H1 (cell line): ENCODE data around the gene CAMTA1. TPM values are rescaled to one million over a fixed set of nuclear protein-coding genes. Genes with fewer than 3 reads are reported as not detected.

ENCODE experiments used
- CTCF ChIA-PET: fragments of 300-600 bp; sonication (Branson Sonifier 250); formaldehyde crosslinking; loops from one replicate; lab custom pipeline; 2021; ENCODE audit not compliant: partially characterized antibody; lab: Charles Lee
- POLR2A ChIA-PET: fragments of 300-600 bp; sonication (Branson Sonifier 250); formaldehyde crosslinking; loops from one replicate; lab custom pipeline; 2021; ENCODE audit warnings: inconsistent platforms; ENCODE audit not compliant: partially characterized antibody; lab: Charles Lee
- DNase-seq, 2 experiments: peaks; one replicate each; pipeline versions ENCODE4 v3.0.0 to v3.0.0-alpha.2; 2010 to 2022; ENCODE audit warnings: low spot score in 2 of 2, low read depth in 1 of 2, mixed read lengths in 1 of 2
- FAIRE-seq: peaks from 2 replicates; lab custom pipeline; 2011; peaks lifted over from hg19 to GRCh38; lab: Jason Lieb, UNC
- H2AFZ ChIP-seq: 2 replicates; pipeline ENCODE4 v1.8.1; 2012; ENCODE audit warnings: low read length, inconsistent platforms
- H2AK5ac ChIP-seq: 2 replicates; pipeline ENCODE4 v1.6.1; 2013; ENCODE audit warnings: low read depth, low read length
- H2BK120ac ChIP-seq: replicated peaks from 2 replicates; pipeline ENCODE3; 2013; ENCODE audit warnings: low read depth, low read length, inconsistent platforms
- H2BK12ac ChIP-seq: 2 replicates; pipeline ENCODE4 v1.6.1; 2013; ENCODE audit warnings: low read depth, low read length
- H2BK15ac ChIP-seq: 2 replicates; pipeline ENCODE4 v1.6.1; 2013; ENCODE audit warnings: low read length
- H2BK20ac ChIP-seq: 2 replicates; pipeline ENCODE4 v1.6.1; 2013; ENCODE audit warnings: low read length
- H2BK5ac ChIP-seq: 2 replicates; pipeline ENCODE4 v1.6.1; 2013; ENCODE audit warnings: low read depth, low read length
- H3K14ac ChIP-seq: 2 replicates; pipeline ENCODE4 v1.6.1; 2013; ENCODE audit warnings: inconsistent platforms; ENCODE audit not compliant: insufficient read length
- H3K18ac ChIP-seq: 2 replicates; pipeline ENCODE4 v1.6.1; 2013; ENCODE audit warnings: low read length; ENCODE audit errors: extremely low read depth
- H3K23ac ChIP-seq: 2 replicates; pipeline ENCODE4 v1.6.1; 2013; ENCODE audit warnings: inconsistent platforms; ENCODE audit not compliant: insufficient read length
- H3K23me2 ChIP-seq: 2 replicates; pipeline ENCODE4 v1.6.1; 2013; ENCODE audit warnings: low read depth, low read length
- H3K27ac ChIP-seq: 2 replicates; pipeline ENCODE4 v1.6.1; 2011; ENCODE audit warnings: low read depth, low read length, inconsistent platforms
- H3K27me3 ChIP-seq, 4 experiments: replicated peaks in 1 of 4; 1 replicate in 1 of 4; 2 replicates in 3 of 4; pipeline versions ENCODE4 v1.6.1 to v1.8.1; 2011 to 2013; ENCODE audit warnings: low read length in 3 of 4, mild to moderate bottlenecking in 3 of 4, inconsistent platforms in 2 of 4, mixed read lengths in 2 of 4, moderate library complexity in 1 of 4; ENCODE audit not compliant: control insufficient read depth in 3 of 4, insufficient read depth in 3 of 4; ENCODE audit errors: extremely low read depth in 1 of 4
- H3K36me3 ChIP-seq, 4 experiments: 2 replicates each; pipeline versions ENCODE4 v1.6.1 to v1.8.1; 2011 to 2013; ENCODE audit warnings: mild to moderate bottlenecking in 4 of 4, low read length in 3 of 4, moderate library complexity in 2 of 4, control low read depth in 1 of 4, inconsistent platforms in 1 of 4; ENCODE audit not compliant: insufficient read depth in 4 of 4, control insufficient read depth in 2 of 4
- H3K4ac ChIP-seq: replicated peaks from 2 replicates; pipeline ENCODE3; 2013; ENCODE audit warnings: low read length, low read depth, mixed read lengths, inconsistent platforms; ENCODE audit not compliant: insufficient read length
- H3K4me1 ChIP-seq, 4 experiments: replicated peaks in 1 of 4; 1 replicate in 1 of 4; 2 replicates in 3 of 4; pipeline versions ENCODE4 v1.6.1 to v1.8.1; 2011 to 2013; ENCODE audit warnings: low read length in 3 of 4, inconsistent platforms in 2 of 4, mixed read lengths in 1 of 4; ENCODE audit not compliant: insufficient read depth in 4 of 4, control insufficient read depth in 3 of 4
- H3K4me2 ChIP-seq, 2 experiments: 2 replicates each; pipeline versions ENCODE4 v1.6.1 to v1.8.1; 2011 to 2013; ENCODE audit warnings: low read depth in 2 of 2, low read length in 2 of 2, control low read depth in 1 of 2, inconsistent platforms in 1 of 2, mild to moderate bottlenecking in 1 of 2; ENCODE audit not compliant: insufficient read depth in 1 of 2
- H3K4me3 ChIP-seq, 4 experiments: fragments of 200-600, 300-600 bp in 1 of 4; sonication (generic), shearing (Covaris generic), sonication (Bioruptor Twin) in 1 of 4; 2 replicates each; pipeline versions ENCODE4 v1.5.1 to v1.8.1; 2011 to 2016; ENCODE audit warnings: low read length in 4 of 4, low read depth in 3 of 4, control low read depth in 2 of 4, inconsistent platforms in 2 of 4, mild to moderate bottlenecking in 2 of 4, mixed read lengths in 1 of 4, moderate library complexity in 1 of 4; ENCODE audit not compliant: insufficient read depth in 2 of 4; ENCODE audit errors: extremely low read depth in 1 of 4
- H3K56ac ChIP-seq: replicated peaks from 2 replicates; pipeline ENCODE3; 2013; ENCODE audit warnings: low read depth, mild to moderate bottlenecking, mixed read lengths, low read length, inconsistent platforms; ENCODE audit not compliant: insufficient read length
- H3K79me1 ChIP-seq: 2 replicates; pipeline ENCODE4 v1.6.1; 2013; ENCODE audit warnings: low read depth, low read length, control low read depth
- H3K79me2 ChIP-seq, 2 experiments: 2 replicates each; pipeline versions ENCODE4 v1.6.1 to v1.8.1; 2012 to 2013; ENCODE audit warnings: low read length in 2 of 2, mild to moderate bottlenecking in 2 of 2, inconsistent platforms in 1 of 2; ENCODE audit not compliant: insufficient read depth in 2 of 2, control insufficient read depth in 1 of 2
- H3K9ac ChIP-seq, 4 experiments: replicated peaks in 1 of 4; 1 replicate in 1 of 4; 2 replicates in 3 of 4; pipeline versions ENCODE4 v1.6.1 to v1.8.1; 2011 to 2013; ENCODE audit warnings: low read depth in 3 of 4, low read length in 3 of 4, control low read depth in 2 of 4, mild to moderate bottlenecking in 2 of 4, moderate library complexity in 2 of 4, inconsistent platforms in 1 of 4; ENCODE audit errors: extremely low read depth in 1 of 4
- H3K9me3 ChIP-seq, 2 experiments: 2 replicates each; pipeline versions ENCODE4 v1.6.1 to v1.8.1; 2012 to 2013; ENCODE audit warnings: mild to moderate bottlenecking in 2 of 2, moderate library complexity in 2 of 2, control low read depth in 1 of 2, inconsistent platforms in 1 of 2, low read depth in 1 of 2, low read length in 1 of 2, mixed read lengths in 1 of 2; ENCODE audit not compliant: insufficient read depth in 2 of 2
- H4K20me1 ChIP-seq, 2 experiments: replicated peaks in 1 of 2; 2 replicates each; pipeline versions ENCODE3 to v1.8.1; 2011 to 2013; ENCODE audit warnings: inconsistent platforms in 2 of 2, low read length in 2 of 2, mild to moderate bottlenecking in 1 of 2; ENCODE audit not compliant: insufficient read depth in 2 of 2, control insufficient read depth in 1 of 2
- H4K5ac ChIP-seq: 2 replicates; pipeline ENCODE4 v1.6.1; 2013; ENCODE audit warnings: low read length, low read depth, mixed read lengths, inconsistent platforms; ENCODE audit not compliant: insufficient read length
- H4K8ac ChIP-seq: 2 replicates; pipeline ENCODE4 v1.8.0; 2013; ENCODE audit warnings: mild to moderate bottlenecking, moderate library complexity, low read length, inconsistent platforms; ENCODE audit not compliant: insufficient read depth; ENCODE audit errors: extremely low read depth
- H4K91ac ChIP-seq: replicated peaks from 2 replicates; pipeline ENCODE3; 2013; ENCODE audit warnings: low read length, mixed read lengths, inconsistent platforms; ENCODE audit not compliant: insufficient read length
- FOSL1 ChIP-seq: IDR thresholded peaks from 2 replicates; pipeline ENCODE4 v1.6.1; 2011; ENCODE audit warnings: mild to moderate bottlenecking, low read depth, low read length, moderate library complexity; ENCODE audit not compliant: insufficient read depth
- WGBS, 2 experiments: shearing (Covaris generic) in 1 of 2; methylation state at CpG; one replicate each; pipeline versions ENCODE4 v1.1.6 to v1.1.7; 2013 to 2015; ENCODE audit warnings: low lambda C conversion rate in 2 of 2, mixed read lengths in 2 of 2, inconsistent platforms in 1 of 2, low coverage in 1 of 2, missing lambda C conversion rate in 1 of 2; ENCODE audit not compliant: insufficient replicate concordance in 2 of 2, insufficient coverage in 1 of 2, insufficient read length in 1 of 2; ENCODE audit errors: extremely low coverage in 1 of 2, missing lambda C conversion rate in 1 of 2; 5-methylcytosine and 5-hydroxymethylcytosine counted together
- polyA plus RNA-seq, 7 experiments: library from polyadenylated mRNA; depleted of rRNA in 3 of 7; stranded (reverse) in 5 of 7; unstranded in 2 of 7; fragments of >200 nt in 5 of 7; fragments of 200-250 nt in 2 of 7; gene quantifications; 1 replicate in 5 of 7; 2 replicates in 1 of 7; 4 replicates in 1 of 7; pipeline versions ENCODE4 v1.2.1 to v1.2.3, GENCODE V29; 2011 to 2013; ENCODE audit warnings: missing spikeins in 2 of 7, mixed read lengths in 2 of 7
- total RNA-seq: library from RNA; stranded (reverse); fragmentation: NEBNext Ultra II Directional; extraction: Animal tissue kit (Norgen Biotek cat#: 25700); gene quantifications from 2 replicates; pipeline ENCODE4 v1.2.1, GENCODE V29; 2021

The CAMTA1 gene
- total and polyA plus RNA-seq, 2 of the 8 experiments (the other 6 are each of a cell fraction or from before 2014, with no cell fraction given): 65.0 to 119 TPM

GRCh38 chr1:6825828-6826227, 40.6 kb downstream of the CAMTA1 start:
- no peak overlapping the region for H2BK15ac ChIP-seq
- H3K56ac ChIP-seq: no peak overlapping the region
- no peaks in the 10 kb centered on the region for H3K4me1 ChIP-seq
- no peak overlapping the region for H3K23ac ChIP-seq
- H3K4ac ChIP-seq: no peak overlapping the region
- H2BK5ac ChIP-seq: no peak overlapping the region
- H4K8ac ChIP-seq: no peak overlapping the region
- ChIA-PET POLR2A (no interaction called here), CTCF (no interaction called here)
- no peak overlapping the region for H2BK12ac ChIP-seq
- no peak overlapping the region for H3K27ac ChIP-seq
- no peak overlapping the region for H3K9ac ChIP-seq
- no peak overlapping the region for H4K91ac ChIP-seq
- H3K79me1 ChIP-seq: peaks cover 7% of the 10 kb centered on the region
- no peak for TF ChIP-seq FOSL1
- peaks cover 0 to 3% of the 10 kb centered on the region in 2 experiments for H4K20me1 ChIP-seq
- no peak overlapping the region for H3K4me2 ChIP-seq
- H3K36me3 ChIP-seq: peaks cover 0 to 6% (median 0%) of the 10 kb centered on the region in 4 experiments; a peak in 2 of 8 replicates
- H3K9me3 ChIP-seq: no peaks in the 10 kb centered on the region
- no peaks in the 10 kb centered on the region for H3K23me2 ChIP-seq
- WGBS, 2 experiments: 81% methylated on average over 4 of the region's 4 CpGs; no CpG with 5 or more reads in 1 of the 2 experiments
- no peak overlapping the region for H4K5ac ChIP-seq
- H2AFZ ChIP-seq: no peak overlapping the region
- no peak for FAIRE-seq
- H2BK120ac ChIP-seq: no peak overlapping the region
- DNase-seq: no peak
- H3K18ac ChIP-seq: no peak overlapping the region
- H3K27me3 ChIP-seq: no peaks in the 10 kb centered on the region
- H3K14ac ChIP-seq: no peak overlapping the region
- peaks cover 3 to 42% of the 10 kb centered on the region in 2 experiments; a peak in 3 of 4 replicates for H3K79me2 ChIP-seq
- no peak overlapping the region for H2BK20ac ChIP-seq
- H2AK5ac ChIP-seq: no peak overlapping the region
- H3K4me3 ChIP-seq: no peak overlapping the region
